DMS53 (cell line): Measurements from ENCODE around the gene CARS1.

Experiments used
- DNase-seq: peaks from one replicate; lab custom pipeline; 2025; lab: John Stamatoyannopoulos, UW

The CARS1 gene

GRCh38 chr11:3057069-3057963 is at the start of gene CARS1:
TSS of gene CARS1 (minus strand) at chr11:3057423. CDS start at chr11:3057367, 56 bp downstream.
- peak; percentile 97 for DNase-seq

GRCh38 chr11:3105791-3106735 is 48.8 kb upstream of the CARS1 start:
- DNase-seq = no peak

- DNase-seq = no peak
Measured at GRCh38 chr11:3104961-3105790, 48.0 kb upstream of the CARS1 start.

- no peak for DNase-seq
Measured at GRCh38 chr11:3104051-3104714, 47.0 kb upstream of the CARS1 start.

GRCh38 chr11:3103076-3103475 is 45.9 kb upstream of the CARS1 start:
- no peak for DNase-seq

- DNase-seq = no peak
Measured at GRCh38 chr11:3102641-3102921, 45.4 kb upstream of the CARS1 start.

GRCh38 chr11:3101921-3102640 is 44.9 kb upstream of the CARS1 start:
- no peak for DNase-seq

- no peak for DNase-seq
Measured at GRCh38 chr11:3099178-3099577, 42.0 kb upstream of the CARS1 start.

- no peak for DNase-seq
Measured at GRCh38 chr11:3096909-3097530, 39.8 kb upstream of the CARS1 start.

GRCh38 chr11:3095712-3096361 is 38.6 kb upstream of the CARS1 start:
- DNase-seq = peak; percentile 14

GRCh38 chr11:3094223-3094824 is 37.1 kb upstream of the CARS1 start:
- DNase-seq = no peak

GRCh38 chr11:3093281-3094191 is 36.3 kb upstream of the CARS1 start:
- DNase-seq = peak; percentile 62

GRCh38 chr11:3092603-3093141 is 35.4 kb upstream of the CARS1 start:
- DNase-seq = no peak

- peak; percentile 83 for DNase-seq
Measured at GRCh38 chr11:3091846-3092602, 34.8 kb upstream of the CARS1 start.

- no peak for DNase-seq
Measured at GRCh38 chr11:3091081-3091845, 34.0 kb upstream of the CARS1 start.

GRCh38 chr11:3090096-3090901 is 33.1 kb upstream of the CARS1 start:
- no peak for DNase-seq
